ENCODE measurements around the gene SLC10A7. TPM values are rescaled to one million over a fixed set of nuclear protein-coding genes. Genes with fewer than 3 reads are reported as not detected.

The SLC10A7 gene
- total RNA-seq, 2 experiments from 2014 or later = 10.7 to 11.0 TPM

DNA sequence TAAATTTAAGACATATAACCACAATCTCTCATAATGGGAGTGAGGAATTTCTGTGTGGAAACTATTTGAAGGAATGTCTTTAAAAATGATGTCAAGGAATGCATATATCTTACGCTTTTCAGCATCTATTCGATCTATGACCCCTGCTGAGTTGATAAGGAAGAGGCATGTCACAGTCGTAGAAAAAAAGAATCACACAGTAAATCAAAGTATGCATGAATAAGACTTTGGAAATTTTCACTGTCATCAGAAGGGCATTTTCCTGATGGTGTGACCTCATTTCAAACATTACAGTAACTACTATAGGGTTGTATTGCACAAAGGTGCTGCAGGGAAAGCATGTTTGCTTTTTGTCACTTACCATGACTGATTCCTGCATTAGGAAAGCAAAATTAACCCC, 265.9 kb downstream of the SLC10A7 start:
- H3K27ac Mint-ChIP-seq = no peak overlapping the region
- ATAC-seq = no peak
- TF ChIP-seq, protein P1, sequence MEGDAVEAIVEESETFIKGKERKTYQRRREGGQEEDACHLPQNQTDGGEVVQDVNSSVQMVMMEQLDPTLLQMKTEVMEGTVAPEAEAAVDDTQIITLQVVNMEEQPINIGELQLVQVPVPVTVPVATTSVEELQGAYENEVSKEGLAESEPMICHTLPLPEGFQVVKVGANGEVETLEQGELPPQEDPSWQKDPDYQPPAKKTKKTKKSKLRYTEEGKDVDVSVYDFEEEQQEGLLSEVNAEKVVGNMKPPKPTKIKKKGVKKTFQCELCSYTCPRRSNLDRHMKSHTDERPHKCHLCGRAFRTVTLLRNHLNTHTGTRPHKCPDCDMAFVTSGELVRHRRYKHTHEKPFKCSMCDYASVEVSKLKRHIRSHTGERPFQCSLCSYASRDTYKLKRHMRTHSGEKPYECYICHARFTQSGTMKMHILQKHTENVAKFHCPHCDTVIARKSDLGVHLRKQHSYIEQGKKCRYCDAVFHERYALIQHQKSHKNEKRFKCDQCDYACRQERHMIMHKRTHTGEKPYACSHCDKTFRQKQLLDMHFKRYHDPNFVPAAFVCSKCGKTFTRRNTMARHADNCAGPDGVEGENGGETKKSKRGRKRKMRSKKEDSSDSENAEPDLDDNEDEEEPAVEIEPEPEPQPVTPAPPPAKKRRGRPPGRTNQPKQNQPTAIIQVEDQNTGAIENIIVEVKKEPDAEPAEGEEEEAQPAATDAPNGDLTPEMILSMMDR (IDR thresholded peaks at IDR 0.05) = no peak
- no peak overlapping the region for H3K4me3 Mint-ChIP-seq
- peaks cover 8% of the 10 kb centered on the region for H3K36me3 Mint-ChIP-seq (ENCODE audit: low read depth)
- intact Hi-C loops (cut with micrococcal nuclease) = no loop called here
- ChIA-PET POLR2A (no interaction called here), CTCF (no interaction called here)
- no peak for DNase-seq
- H3K27me3 Mint-ChIP-seq = no peaks in the 10 kb centered on the region
- no peaks in the 10 kb centered on the region for H3K4me1 Mint-ChIP-seq (ENCODE audit: low read depth)
- no peaks in the 10 kb centered on the region for H3K9me3 Mint-ChIP-seq

DNA sequence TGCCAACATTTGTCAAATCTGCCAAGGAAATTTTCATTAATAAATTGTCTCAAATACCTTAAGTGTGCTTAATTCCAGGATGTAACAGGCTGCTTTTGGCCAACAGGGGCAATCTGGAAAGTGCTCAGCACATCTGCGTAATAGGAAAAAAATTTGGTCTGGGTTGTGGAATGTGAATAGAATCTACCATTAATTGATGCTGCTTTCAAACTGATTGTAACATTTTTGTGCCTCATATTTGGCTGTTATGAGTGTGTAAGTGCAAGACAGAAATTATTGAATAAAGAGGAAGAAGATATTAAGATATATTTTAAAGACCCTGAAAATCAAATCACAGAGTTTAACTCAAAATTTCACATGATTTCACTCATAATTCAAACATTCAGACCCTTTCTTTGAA, 266.3 kb downstream of the SLC10A7 start:
- Mint-ChIP-seq H3K9me3 (no peaks in the 10 kb centered on the region), H3K36me3 (ENCODE audit: low read depth) (peaks cover 8% of the 10 kb centered on the region), H3K4me1 (ENCODE audit: low read depth) (no peaks in the 10 kb centered on the region), H3K27me3 (no peaks in the 10 kb centered on the region), H3K27ac (no peak overlapping the region), H3K4me3 (no peak overlapping the region)
- CTCF ChIA-PET = no interaction called here
- no peak for ATAC-seq
- POLR2A ChIA-PET = no interaction called here
- no peak for DNase-seq
- intact Hi-C loops (cut with micrococcal nuclease) = no loop called here
- TF ChIP-seq, protein P1 (IDR thresholded peaks at IDR 0.05) = no peak

DNA sequence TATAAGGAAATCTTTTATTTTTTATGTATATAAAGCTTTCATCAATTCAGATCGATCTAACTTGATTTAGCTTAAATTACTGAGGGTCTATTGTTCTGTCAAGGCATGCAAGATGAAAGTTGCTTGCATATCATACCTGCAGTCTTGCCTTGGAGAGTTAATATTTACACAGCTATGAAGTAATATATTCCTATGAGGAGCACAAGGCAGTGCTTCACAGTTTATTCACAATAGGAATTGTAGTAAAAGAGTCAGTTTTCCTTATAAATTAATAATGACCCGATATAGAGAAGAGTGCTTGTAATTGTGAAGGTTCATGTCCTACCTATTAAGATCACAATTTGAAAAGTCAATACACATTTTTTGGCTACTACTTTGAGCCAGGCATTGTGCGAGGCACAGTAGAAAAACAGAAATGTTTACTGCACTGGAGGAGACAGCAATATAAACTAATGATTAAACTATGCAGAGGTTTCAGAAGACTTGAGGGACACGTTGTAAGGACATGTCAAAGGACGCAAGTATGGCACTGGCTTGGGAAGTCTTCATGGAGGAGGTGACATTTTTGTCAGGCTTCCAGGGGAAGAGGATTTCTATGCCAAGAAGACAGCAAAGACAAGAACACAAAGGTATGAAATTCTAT, 268.6 kb downstream of the SLC10A7 start:
- no peak overlapping the region for H3K4me3 Mint-ChIP-seq
- TF ChIP-seq, protein P1 (IDR thresholded peaks at IDR 0.05) = no peak
- H3K27me3 Mint-ChIP-seq = no peaks in the 10 kb centered on the region
- no peak overlapping the region for H3K27ac Mint-ChIP-seq
- ChIA-PET CTCF (interaction anchor here (1.0 to 1.3 kb wide), 2 partner anchors 22 to 844 kb away, joined by 3 read pairs; no protein-coding TSS in a partner anchor), POLR2A (interaction anchor here (0.7 kb wide), 1 partner anchor 135 kb away, joined by 3 read pairs; no protein-coding TSS in a partner anchor)
- peaks cover 6% of the 10 kb centered on the region for H3K36me3 Mint-ChIP-seq (ENCODE audit: low read depth)
- no peaks in the 10 kb centered on the region for H3K9me3 Mint-ChIP-seq
- H3K4me1 Mint-ChIP-seq (ENCODE audit: low read depth) = no peaks in the 10 kb centered on the region
- DNase-seq = no peak
- intact Hi-C loops (cut with micrococcal nuclease) = no loop called here
- ATAC-seq = no peak

DNA sequence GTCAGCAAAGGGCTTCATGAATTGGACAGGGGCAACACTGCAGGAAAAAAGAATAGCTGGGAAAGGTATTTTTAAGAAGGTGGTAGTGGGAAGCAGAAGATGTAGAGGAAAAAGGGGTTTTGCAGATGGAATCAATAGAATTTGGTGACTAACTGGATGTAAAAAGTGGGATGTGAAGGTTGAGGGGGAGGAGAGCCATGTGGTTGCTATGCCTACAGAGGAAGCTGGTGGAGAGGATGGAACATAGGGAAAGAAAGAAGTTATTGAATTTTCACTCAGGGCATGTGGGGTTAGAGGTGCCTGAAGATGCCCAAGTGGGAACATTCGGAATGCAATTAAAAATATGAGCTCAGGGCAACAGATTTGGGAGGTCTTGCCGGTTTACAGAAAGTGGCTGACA, 274.4 kb downstream of the SLC10A7 start:
- TF ChIP-seq, protein P1 (IDR thresholded peaks at IDR 0.05) = no peak
- CTCF ChIA-PET = interaction anchor here (1.0 kb wide), 1 partner anchor 12 kb away, joined by 3 read pairs; no protein-coding TSS in a partner anchor
- Mint-ChIP-seq H3K36me3 (ENCODE audit: low read depth) (peaks cover under 1% of the 10 kb centered on the region), H3K4me3 (no peak overlapping the region), H3K4me1 (ENCODE audit: low read depth) (peaks cover 35% of the 10 kb centered on the region), H3K9me3 (no peaks in the 10 kb centered on the region), H3K27me3 (no peaks in the 10 kb centered on the region), H3K27ac (no peak overlapping the region)
- no peak for ATAC-seq
- intact Hi-C loops (cut with micrococcal nuclease) = no loop called here
- POLR2A ChIA-PET = no interaction called here
- DNase-seq = no peak

DNA sequence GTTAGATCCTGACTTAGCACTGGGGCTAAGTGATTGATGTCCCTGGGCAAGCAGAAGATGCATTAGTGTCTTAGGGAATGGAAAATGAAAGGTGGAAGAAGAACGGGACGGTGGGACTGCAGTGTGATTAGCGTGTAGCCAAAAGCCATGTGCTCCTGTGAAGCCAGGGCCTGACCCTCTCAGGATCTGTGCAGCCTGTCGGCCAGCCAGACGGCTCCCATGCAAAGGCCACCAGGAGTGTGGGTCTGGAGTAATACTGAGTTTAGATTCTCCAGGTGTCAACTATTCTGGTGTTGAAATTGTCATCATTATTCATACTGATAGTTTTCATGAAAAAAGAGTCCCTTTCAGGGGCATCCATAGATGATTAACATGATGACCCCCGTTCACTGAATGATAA, 275.4 kb downstream of the SLC10A7 start:
- DNase-seq (no peak), ATAC-seq (no peak)
- no peaks in the 10 kb centered on the region for H3K36me3 Mint-ChIP-seq (ENCODE audit: low read depth)
- no peaks in the 10 kb centered on the region for H3K27me3 Mint-ChIP-seq
- TF ChIP-seq, protein P1 (IDR thresholded peaks at IDR 0.05) = no peak
- CTCF ChIA-PET = no interaction called here
- no peak overlapping the region for H3K4me3 Mint-ChIP-seq
- intact Hi-C loops (cut with micrococcal nuclease) = no loop called here
- POLR2A ChIA-PET = no interaction called here
- no peak overlapping the region for H3K27ac Mint-ChIP-seq
- no peaks in the 10 kb centered on the region for H3K9me3 Mint-ChIP-seq
- peaks cover 41% of the 10 kb centered on the region for H3K4me1 Mint-ChIP-seq (ENCODE audit: low read depth)

All from activated CD8-positive, alpha-beta T cell treated with anti-CD3 and anti-CD28 coated beads for 36 hours (primary cell).